NCI-H2107 treated with DMSO at 0.1 percent for 48 hours (cell line): ENCODE results near the gene CDV3.

ENCODE experiments used
- DNase-seq: peaks from one replicate; lab custom pipeline; 2025; ENCODE audit not compliant: unreplicated experiment; lab: John Stamatoyannopoulos, UW

The CDV3 gene

DNA sequence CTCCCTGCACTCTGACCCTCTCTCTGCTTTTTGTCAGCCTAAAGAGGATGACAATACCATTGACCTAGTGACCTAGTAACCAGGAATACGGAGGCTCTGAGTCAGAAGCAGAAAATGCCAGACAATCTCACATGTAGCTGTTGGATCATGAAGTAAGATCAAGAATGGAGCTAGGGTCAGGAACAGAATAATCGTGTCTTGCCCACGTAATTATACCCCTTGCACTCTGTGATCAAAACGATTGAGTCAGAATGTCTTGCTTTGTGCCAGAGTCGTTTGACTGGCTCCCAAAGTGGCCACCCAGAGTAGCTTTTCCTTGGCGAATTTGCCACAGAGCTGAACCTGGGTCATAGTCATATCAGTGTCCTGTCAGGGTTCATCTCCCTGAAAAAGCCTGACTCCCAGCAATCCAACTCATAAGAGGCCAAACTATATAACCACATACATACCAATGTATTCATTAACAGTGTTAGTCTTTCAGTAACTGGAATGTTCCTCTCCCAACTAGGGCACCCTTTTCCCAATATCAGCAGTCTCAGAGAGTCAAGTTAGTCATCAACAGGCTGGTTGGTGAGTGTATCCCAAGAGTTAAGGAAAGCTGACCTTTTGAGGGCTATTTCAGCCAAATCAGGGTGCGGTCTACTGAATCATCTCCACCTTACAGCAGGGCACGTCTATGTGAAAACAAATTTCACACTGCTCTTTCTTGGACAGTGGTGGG is 5.0 kb upstream of the CDV3 start:
- no peak for DNase-seq

DNA sequence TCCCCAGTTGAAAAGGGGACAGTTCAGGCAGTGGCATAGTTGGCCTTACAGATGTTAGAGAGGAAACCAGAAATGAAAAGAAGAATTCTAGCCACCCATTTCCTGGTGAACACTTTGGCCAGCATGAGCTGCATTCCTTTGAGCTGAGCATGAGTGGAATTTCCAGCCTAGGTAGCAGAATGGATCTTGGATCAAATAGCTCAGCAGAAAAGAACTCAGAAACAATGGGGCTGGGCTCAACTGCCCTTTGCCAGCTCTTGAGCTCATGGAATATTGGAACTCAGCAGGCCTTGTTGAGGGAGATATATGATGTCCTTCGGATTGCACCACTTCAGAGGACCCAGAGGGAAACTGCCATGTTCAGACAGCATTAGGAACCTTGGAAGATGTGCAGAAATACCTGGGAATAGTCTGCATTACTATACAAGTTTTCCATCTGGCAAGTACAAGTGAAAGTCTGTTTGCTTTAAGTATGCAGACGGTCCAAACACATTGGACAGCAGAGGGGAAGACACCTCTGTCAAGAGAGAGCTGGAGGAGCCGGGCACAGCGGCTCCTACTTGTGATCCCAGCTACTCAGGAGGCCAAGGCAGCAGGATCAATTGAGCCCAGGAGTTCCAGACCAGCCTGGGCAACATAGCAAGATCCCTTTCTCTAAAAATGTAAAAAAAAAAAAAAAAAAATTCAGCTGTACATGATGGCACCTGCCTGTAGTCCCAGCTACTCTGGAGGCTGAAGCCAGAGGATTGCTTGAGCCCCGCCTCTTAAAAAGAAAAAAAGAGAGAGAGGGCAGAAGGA is 3.1 kb upstream of the CDV3 start:
- DNase-seq = no peak

DNA sequence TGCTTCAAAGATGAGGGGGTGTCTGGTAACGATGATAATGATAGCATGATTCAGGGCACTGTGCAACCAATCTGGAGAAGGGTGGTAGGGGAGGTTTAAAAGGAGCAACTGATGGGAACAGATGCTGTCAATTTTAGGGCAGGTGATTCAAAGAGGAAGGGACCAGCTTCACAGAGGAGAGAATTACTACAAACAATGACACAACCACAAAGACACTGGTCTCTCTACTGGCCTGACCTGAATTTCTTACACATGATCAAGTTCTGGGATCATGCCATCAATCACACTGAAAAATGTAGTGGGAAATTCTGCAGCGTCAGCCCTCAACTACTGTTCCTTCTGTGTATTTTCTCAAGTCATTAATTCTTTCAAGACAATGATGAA is 2.6 kb upstream of the CDV3 start:
- DNase-seq = no peak

DNA sequence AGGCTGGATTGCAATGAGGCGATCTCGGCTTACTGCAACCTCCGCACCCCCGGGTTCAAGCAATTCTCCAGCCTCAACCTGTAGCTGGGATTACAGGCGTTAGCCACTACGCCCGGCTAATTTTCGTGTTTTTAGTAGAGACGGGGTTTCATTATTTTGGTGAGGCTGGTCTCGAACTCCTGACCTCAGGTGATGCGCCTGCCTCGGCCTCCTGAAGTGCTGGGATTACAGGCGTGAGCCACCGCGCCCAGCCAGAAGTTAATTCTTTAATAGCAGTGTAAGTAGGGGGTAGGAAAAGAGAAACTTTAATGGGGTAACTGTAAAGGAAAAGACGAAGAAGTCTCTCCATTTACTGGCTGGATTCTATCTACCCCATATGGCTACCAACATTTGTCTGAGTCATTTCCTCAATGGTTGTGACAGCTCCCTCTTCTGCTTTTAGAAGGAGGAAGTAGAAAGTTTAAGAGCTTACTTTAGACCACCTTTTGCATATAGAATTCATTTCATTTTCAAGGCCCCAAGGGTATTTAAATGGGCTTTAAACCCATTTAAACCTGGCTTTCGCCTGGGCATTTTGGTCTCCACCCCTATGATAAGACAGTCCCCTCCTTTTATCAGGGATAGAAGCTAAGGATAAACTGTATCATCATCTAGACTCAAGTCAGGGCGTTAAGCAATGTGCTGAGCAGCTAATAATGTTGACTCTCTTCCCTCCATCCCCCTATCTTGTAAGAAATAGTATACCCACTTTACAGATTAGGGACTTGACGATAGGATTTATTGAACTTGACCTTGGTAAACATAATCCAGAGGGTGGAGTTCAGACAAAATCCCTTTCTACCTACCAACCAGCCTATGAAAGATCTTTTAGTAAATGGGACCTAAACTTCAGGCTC is 1.1 kb upstream of the CDV3 start:
- no peak for DNase-seq

DNA sequence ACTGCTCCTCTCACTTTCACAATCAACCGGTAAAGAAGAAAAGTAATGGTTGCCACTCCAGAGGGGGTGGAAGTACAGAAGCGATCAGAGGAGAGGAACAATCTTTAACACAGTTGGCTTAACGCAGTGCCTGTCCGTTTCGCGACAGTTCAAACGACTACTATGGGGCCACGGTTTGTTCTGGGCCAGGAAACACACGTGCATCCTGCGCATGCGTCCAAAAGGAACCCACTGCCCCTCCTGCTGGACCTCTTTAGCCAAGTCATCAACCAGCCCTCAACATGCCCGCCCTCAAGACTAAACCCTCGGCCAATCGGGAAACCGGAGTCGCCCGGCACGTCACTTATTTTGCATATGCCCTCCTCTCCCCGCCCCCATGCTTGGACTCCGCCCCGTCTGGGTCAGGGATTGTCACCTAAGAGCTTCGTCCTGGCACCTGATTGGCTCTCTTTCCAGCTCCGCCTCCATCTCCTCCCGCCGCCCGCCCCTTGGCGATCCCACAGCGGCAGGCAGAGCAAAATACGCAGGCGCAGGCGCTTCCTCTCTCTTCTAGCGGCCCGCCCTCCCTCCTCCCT is 345 bp upstream of the CDV3 start:
- DNase-seq = no peak

DNA sequence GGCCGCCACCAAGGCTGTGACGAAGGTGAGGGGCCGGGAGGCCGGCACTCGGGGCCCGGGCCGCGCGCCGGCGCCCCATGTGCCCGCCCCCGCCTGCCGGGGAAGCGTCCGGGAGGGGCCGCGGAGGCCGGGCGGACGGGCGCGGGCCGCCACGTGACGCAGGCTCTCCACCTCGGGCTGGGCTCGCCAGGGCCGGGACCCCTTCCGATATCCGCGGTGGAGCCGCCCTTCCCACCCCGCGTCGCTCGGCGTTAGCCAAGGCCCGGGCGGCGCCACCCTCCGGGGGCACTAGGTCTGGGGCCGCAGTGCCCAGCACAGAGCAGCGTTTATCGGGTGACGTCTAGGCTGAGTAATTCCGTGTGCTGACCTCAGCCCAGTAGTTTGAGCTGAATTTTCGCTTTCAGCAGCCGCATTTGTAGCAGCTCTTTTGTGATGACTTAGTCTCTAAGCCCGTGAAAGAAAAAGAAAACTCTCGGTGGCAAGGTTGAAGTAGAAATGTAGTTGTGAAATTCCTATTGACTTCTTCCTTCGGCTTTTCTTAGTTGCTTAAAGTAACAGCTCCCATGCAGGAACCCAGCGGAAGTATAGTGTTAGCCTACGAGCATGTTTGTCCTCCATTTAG is 885 bp downstream of the CDV3 start:
- no peak for DNase-seq

DNA sequence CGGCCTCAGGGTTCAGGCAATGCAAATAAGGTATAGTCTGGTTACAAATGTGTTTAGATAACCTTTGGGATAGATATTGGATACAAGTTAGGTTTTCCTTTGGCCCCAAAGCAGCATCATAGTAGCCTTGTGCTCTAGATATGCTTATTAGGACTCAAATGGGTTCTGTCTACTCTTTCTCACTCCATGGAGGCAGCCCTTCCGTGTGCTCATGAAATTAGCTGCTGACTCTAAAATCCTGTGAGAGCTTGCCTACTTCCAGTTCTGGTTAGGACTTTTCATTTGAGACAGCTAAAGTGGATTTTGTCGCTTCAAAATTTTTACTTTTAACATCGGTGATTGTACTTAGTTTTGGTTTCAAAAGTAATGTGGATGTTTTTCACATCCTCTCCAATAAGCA is 1.6 kb downstream of the CDV3 start:
- no peak for DNase-seq

DNA sequence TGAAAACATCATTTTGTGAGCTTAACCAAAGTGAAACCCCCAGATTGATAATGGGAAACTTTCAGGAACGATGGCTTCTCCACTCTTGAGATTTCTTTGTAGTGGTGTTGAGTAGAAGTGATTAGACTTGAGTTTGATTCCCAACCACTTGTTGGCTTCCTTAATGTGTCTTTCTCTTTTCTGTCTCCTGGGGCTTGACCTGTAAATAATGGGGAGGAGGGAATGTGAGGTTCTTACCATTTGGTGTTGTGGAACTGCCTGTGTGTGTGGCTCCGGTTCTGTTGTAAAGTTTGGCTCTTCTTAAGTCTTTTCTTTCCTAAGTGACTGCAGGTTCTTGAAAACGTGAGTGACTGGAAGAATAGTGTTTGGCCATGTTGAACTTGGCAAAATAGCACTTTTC is 2.7 kb downstream of the CDV3 start:
- DNase-seq = no peak

DNA sequence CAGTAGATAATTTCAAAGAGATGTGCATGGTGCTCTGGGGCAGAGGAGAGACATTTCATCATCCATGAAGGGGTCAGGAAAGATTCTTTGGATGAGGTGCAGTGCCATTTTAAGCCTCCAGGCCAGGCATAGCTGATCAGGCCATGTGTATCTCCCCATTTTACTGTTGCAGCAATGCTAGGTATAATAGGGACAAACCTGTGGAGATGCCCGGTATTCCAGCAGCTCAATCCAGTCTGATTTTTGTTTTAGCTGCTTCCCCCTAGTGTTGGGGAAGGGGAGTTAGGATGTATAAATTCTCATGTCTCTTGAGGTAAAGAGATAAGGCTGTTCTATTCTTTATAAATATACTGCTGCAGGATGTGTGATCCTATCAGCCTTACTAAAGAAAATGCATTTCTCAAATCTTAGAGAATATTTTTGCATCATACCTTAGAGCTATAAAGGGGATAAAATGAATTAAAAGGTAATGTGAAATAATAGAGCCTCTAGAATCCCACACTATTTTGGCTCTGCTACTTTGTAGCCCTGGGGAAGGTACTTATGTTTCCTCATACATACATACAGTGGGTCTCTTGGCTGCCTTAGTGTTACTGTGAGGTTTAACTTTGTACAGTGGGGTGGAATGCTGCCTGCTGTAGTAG is 5.2 kb downstream of the CDV3 start:
- no peak for DNase-seq

DNA sequence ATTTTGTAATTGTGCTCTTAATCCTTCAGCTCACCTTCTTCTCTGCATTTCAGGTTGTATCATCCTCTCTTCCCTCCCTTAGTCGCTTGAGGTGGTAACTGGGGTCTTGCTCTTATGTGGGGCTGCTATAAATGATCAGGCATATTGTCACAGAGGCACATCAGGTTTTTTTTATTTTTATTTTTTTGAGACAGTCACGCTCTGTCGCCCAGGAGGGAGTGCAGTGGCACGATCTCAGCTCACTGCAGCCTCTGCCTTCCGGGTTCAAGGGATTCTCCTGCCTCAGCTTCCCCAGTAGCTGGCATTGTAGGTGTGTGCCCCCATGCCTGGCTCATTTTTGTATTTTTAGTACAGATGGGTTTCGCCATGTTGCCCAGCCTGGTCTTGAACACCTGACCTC is 9.9 kb downstream of the CDV3 start:
- DNase-seq = no peak

DNA sequence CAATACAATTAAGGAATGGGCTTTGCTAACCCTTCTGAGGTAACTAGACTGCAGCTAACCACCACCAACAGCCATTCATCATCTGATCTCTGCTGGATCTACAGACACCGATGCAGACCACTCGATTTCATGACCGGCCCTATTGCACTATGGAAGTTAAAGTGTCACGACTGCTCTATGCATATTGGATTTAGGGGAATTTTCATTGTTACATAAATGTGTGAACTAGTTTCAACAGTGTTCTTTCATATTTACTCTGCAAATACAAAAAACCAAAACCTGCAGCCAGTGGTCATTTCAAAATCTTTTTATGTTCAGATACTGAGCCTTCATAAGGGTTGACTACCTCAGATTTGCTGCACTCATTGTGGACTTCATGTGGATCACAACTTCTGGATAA is 14.5 kb downstream of the CDV3 start:
- no peak for DNase-seq

DNA sequence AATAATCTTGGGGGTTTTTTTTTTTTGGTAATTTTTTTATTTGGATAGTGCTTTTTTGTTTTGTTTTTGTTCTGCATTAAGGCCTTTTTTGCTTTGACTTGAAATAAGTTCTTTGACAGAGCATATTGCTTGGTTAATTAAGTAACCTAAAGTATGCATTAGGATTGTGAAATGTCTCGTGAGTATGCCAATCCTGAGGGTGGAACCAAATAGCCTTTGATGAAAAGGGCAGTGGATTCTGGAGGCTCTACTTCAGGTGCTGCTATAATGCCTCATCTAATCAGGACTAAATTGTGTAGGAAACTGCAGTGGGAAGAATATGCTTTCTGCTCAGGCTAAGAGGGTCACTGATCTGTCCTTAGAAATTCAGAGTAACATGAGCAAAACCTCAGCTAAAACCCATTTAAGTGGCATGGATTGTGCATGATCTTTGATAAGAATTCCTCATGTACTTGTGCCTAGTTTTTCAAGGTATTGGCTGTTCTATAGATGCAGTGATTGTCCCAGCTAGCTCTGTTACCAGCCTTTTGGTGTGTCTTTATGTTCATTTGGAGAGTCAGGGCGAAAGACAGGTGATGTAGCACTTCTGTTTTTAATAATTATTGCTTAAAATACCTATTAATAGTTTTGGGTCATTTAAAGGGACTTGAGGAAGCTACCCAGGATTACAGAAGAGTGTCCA is 15.4 kb downstream of the CDV3 start:
- no peak for DNase-seq

DNA sequence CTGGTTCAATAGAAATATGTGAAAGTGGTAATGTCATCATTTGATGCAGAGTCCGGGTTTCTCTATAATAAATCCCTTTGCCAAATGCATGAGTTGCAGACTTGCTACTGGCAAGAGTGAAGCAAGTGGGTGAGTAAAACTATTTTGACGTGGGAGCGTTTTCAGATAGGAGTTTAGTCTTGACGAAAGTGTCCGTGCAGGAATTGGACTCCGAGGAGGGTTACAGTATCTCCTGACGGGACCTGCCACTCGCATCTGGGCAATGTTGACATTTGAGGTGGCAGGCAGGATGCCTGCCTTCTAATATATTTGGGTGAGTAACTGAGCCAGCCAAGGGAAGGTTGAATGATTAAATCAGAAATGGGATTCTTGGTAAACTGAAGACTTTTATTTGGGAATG is 16.0 kb downstream of the CDV3 start:
- no peak for DNase-seq

DNA sequence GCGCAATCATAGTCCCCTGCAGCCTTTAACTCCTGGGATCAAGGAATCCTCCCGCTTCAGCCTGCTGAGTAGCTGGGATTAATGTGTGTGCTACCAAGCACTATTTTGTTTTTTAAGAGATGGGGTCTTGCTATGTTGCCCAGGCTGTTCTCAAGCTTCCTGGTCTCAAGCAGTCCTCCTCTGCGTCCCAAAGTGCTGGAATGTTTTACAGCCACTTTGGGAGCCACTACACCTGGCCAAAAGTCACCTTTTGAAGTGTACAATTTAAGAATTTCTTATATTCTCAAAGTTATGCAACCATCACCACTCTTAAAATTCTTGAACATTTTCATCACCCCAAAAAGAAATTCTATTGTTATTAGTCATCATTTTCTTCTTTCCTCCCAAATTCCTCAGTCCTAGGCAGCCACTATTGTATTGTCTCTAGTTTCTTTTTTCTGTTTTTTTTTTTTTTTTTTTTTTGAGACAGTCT is 17.8 kb downstream of the CDV3 start:
- no peak for DNase-seq

DNA sequence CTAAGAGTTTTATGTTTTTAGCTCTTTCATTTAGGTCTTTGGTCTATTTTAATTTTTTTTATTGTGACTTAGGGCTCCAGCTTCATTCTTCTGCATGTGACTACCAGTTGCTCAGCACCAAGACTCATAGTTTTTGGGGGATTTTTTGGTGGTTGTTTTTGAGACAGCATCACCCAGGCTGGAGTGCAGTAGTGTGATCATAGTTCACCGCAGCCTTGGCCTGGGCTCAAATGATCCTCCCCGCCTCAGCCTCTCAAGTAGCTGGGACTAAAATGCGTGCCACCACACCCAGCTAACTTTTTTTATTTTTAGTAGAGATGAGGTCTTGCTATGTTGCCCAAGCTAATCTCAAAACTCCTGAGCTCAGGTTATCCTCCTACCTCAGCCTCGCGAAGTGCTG is 19.4 kb downstream of the CDV3 start:
- no peak for DNase-seq

DNA sequence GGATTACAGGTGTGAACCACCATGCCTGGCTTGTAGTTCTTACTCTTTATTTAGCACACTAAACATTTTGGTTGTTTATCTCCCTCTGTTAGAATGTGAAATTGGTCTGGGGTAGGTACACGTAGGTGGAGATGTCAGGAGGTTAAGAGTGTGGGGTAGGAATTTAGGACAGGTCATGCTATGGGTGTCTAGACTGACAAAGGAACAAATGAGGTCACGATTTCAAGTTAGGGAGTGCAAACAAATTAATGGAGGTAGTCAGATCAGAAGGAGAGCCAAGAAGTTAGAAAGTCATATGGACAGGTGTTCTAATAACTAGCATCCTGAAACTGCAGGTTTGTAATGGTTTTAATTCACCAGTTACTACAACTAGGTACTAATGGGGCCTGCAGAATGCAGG is 19.8 kb downstream of the CDV3 start:
- DNase-seq = no peak

DNA sequence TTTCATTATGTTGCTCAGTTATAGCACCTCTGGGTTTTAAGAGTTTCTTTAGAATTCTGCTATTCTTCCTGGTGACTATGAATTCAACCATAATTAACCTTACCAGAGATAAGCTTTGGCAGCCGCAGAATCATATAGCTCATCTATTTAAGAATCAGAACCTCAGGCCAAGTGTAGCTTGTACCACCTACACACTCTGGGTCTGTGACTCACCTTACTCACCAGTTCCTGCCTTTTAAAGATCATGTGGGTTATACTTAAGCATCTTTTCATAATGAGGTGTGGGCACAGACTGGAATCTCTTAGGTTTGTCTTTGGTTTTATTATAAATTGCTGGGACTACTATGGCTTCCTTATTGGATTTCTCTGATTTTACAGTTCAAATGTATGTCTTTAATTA is 21.9 kb downstream of the CDV3 start:
- DNase-seq = no peak

DNA sequence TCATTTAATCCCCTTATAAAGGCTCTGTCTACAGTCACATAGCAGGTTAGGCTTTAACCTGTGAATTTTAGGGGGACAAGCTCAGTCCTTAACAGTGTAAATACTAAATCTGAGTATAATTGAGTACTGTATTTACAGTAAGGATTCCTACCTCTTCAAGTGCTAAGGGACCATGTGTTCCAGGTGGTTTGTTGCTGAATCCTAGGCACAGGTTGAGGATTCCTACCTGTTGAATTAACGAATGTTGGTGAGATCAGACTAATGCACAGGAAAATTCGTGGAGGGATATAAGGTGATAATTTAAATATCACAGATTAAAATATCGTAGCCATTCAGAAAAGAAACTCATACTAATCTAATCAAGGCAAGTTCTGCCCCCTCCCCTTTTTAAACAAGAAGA is 24.9 kb downstream of the CDV3 start:
- no peak for DNase-seq

DNA sequence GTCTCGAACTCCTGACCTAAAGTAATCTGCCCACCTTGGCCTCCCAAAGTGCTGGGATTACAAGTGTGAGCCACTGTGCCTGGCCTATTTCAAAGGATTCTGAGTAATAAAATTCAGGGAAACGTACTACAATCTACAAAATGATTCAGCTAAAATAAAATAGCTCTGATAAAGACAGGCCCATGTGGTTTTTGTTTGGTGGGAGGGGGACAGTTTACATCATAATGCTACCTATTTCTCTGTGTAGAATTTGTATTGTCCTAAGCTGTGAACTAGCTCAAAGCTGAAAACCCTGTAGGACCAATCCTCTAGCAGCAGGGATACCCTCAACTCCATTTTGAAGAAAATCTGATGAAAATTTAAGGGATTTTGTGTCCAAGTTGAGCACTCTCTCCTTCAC is 25.8 kb downstream of the CDV3 start:
- DNase-seq = no peak

DNA sequence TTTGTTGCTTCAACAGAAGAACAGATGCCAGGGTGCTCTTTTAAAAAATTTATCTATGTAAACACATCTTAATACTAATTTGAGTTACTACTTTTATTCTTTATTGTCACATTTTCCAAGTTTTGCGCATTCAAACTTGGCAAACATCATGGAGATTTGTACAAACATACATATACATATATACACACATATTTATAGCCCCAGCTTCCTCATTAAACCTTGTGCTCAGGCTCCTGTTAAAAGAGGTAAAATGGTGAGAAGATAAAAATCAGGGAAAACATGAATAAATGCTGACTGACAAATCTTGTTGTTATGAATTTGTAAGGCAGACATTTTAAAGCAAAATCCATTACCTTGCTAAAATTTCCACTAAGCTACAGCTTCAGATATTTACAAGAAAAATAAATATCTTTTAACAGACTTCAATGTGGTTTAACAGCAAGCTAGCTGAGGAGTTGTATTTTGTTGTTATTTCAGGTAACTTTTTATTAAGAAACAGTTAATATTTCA is 27.1 kb downstream of the CDV3 start:
- DNase-seq = no peak
